Frontal cortex (tissue), 4 donors: ENCODE results near the gene ZNF778. TPM values are rescaled to one million over a fixed set of nuclear protein-coding genes. Genes with fewer than 3 reads are reported as not detected.
"Not testable (repeated sequence)": the region's sequence is repeated elsewhere in the genome, so short reads cannot be mapped to it uniquely, and the experiment has no call there.

Experiments used
- DNase-seq, 2 donors: peaks; one replicate each; pipeline ENCODE4 v3.0.0; 2012; ENCODE audit warnings: low spot score in 2 of 2
- FAIRE-seq: peaks from 2 replicates; lab custom pipeline; 2012; peaks lifted over from hg19 to GRCh38; lab: Jason Lieb, UNC
- total RNA-seq: library from RNA; depleted of rRNA; stranded (reverse); fragments of >200 nt; gene quantifications from one replicate; pipeline ENCODE4 v1.2.3, GENCODE V29; 2014
- donor health status: control.
- donor health status: control.
- donor health status: control.

Gene ZNF778
- total RNA-seq, 1 donor from 2014 or later = 14.7 TPM

DNA sequence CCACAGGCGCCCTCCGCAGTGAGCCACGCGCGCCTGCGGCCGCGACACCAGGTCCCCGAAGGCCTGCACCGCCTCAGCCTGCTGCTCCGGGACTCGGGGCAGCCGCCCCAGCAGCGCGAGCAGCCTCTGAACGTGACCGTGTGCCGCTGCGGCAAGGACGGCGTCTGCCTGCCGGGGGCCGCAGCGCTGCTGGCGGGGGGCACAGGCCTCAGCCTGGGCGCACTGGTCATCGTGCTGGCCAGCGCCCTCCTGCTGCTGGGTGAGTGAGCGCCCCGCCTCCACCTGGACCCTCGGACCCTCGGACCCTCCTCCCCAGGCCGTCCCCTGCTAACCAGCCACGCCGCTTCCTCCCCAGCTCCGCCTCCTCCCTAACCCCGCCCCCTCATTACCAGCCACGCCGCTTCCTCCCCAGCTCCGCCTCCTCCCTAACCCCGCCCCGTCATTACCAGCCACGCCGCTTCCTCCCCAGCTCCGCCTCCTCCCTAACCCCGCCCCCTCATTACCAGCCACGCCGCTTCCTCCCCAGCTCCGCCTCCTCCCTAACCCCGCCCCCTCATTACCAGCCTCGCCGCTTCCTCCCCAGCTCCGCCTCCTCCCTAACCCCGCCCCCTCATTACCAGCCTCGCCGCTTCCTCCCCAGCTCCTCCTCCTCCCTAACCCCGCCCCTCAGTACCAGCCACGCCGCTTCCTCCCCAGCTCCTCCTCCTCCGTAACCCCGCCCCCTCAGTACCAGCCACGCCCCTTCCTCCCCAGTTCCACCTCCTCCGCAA is 25.1 kb upstream of the ZNF778 start:
- DNase-seq, FAIRE-seq: not testable (repeated sequence)

- DNase-seq = no peak
- FAIRE-seq = no peak
Observed at GRCh38 chr16:89192956-89193575, 24.4 kb upstream of the ZNF778 start.

GRCh38 chr16:89193576-89194293 is 23.8 kb upstream of the ZNF778 start:
- no peak for FAIRE-seq
- DNase-seq = no peak

GRCh38 chr16:89194340-89195311 is 22.9 kb upstream of the ZNF778 start:
- no peak for FAIRE-seq
- DNase-seq = no peak

DNA sequence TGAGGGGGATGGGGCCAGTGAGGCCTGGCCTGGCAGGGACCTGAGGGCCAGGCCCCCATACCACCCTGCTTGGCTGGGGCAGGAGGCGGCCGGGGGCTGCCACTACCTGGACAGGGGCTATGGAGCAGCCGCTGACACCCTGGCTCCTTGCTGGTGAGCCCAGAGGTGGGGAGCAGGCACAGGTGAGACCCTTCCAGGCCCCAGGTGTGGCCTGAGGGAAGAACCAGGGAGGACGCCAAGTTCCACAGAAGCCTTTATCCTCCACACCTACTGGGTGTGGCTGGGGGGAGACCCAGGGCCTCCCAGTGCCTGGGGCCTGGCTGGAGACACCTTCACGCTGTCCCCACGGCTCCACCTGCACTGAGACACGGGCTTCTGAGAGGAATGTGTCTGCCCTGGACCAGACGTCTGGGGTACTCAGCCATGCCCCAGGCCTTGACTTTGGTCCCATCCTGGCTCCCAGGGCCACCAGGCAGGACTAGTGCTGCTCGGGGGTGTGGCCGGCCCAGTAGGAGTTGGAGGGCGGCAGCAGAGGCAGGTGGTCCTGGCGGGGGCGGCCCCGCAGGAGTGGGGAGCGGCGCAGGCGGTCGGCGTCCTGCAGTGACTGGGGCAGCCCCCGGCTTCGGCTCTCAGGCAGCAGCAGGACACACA is 21.9 kb upstream of the ZNF778 start:
- DNase-seq (no peak), FAIRE-seq (no peak)

- DNase-seq (no peak), FAIRE-seq (no peak)
Observed at GRCh38 chr16:89197033-89197632, 20.4 kb upstream of the ZNF778 start.

DNA sequence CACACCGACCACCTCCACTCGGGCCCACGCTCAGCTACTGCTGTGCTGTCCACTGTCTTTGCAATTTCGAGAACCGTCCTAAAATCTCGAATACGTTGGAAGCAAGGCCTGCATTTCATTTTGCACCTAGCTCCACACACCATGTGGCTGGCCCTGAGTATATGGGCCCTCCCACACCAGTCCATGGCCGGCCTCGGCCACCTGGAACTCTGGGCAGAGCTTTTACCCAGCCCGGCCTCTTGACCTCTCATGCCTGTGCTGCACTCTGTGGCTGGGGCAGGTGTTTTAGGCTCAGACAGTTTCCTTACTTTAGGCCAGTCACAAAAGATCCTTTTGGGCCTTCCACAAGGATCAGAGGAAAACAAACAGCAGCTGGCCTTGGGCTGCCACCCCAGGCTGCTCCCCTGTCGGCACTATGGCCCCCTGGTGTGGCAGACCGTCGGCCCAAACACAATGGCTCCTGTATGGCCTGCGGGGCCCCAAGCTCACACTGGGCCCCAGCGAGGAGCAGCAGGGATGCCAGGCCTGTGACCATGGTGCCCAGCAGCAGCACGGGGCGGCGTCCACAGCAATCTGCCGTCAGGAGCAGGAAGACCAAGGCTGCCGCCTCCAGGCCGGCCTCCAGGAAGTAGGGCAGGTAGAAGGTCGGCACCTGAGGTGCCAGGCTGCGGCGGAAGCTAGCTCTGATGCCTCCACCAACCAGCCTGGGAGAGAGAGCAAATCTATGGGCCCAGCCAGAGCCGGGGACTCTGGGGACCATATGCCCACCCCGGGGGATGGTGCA is 19.7 kb upstream of the ZNF778 start:
- FAIRE-seq = no peak

GRCh38 chr16:89198417-89199240 is 18.9 kb upstream of the ZNF778 start:
- DNase-seq = no peak
- FAIRE-seq = no peak

More for the DNA sequence above, 19.7 kb upstream of the ZNF778 start:
- DNase-seq = no peak

DNA sequence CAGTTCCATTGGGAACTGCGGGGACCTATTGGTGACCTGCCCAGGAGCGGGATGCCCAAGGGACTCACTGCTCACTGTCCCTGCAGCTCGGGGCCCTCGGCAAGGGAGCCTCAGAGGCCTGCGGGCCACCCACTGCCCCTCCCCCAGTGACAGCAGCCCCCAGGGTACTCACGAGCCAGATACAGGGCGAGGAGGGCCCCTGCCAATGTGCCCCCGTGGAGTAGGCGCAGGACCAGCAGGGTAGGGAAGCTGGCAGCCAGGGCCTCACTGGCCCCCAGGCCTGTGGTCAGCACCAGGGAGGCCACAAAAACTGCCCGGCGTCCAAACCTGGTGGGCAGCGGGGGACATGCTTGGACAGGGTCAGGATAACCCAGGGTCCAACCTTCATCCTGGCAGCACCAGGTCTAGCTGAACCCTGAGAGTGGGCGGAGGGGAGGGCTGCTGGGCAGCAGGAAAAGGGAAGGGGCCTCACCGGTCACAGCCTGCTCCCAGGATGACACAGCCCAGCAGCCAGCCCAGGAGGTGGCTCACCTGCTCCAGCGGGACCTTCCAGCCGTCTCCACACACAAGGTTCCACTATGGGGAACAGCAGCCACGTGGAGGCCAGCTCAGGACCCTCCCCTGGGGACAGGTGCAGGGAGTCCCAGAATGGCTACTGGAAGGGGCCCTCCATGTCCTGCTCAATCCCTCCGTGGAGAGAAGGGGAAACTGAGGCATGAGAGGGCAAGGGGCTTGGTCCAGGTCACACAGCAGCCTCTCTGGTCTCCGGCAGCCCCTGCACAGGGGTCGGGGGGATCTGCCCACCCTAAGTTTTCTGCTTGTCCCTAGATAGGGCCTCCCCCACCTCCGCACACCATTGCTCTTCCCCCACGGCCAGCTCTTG is 18.0 kb upstream of the ZNF778 start:
- DNase-seq = no peak
- no peak for FAIRE-seq

GRCh38 chr16:89200124-89200849 is 17.2 kb upstream of the ZNF778 start, which contains the start of gene SLC22A31:
TSS of gene SLC22A31 (minus strand) at chr16:89200537. CDS start at chr16:89200501, 36 bp downstream.
- FAIRE-seq = no peak
- no peak for DNase-seq

- FAIRE-seq (no peak), DNase-seq (no peak)
Observed at GRCh38 chr16:89200850-89201411, 16.6 kb upstream of the ZNF778 start.

DNA sequence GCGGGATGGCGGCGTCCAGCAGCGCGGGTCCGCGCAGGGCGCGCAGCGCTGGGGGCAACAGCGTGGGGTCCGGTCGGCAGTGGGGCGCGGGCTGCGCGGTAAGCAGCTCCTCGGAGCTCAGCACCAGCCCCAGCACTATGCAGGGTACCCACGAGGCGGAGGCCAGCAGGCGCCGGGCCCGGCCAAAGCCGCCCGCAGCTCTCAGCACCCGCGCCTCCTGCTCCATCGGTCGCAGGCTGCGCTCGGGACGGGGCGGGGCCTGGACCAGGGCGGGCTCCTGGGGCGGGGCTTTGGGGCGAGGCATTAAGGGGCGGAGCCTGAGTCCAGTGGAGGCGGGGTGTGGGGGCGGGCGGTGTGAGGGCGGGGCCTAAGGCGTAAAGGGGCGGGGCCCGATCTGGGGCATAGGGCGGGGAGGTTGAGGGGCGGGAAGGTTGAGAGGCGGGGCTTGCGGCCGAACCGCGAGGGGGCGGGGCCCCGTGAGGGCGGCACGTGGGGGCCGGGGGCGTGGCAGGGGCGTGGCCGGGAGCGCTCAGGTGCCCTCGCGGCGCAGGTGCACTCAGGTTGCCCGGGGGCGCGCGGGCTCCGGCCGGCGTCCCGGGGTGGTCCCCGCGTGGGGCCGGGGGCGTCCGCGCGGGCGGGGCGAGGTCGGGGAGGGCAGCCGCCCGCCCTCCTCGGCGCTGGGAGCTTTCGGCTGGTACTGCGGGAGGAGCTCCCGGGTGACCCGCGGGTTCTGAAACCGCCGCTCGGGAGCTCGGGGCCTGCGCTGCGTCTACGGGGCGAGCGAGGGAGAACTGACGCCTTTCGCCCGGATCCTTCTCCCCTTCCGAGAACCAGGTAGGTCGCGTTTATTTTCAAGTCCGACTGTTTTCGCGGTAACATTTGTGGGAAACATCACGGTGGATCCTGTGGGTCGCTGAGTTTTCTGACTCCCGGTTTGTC is 15.8 kb upstream of the ZNF778 start:
- no peak for FAIRE-seq

DNA sequence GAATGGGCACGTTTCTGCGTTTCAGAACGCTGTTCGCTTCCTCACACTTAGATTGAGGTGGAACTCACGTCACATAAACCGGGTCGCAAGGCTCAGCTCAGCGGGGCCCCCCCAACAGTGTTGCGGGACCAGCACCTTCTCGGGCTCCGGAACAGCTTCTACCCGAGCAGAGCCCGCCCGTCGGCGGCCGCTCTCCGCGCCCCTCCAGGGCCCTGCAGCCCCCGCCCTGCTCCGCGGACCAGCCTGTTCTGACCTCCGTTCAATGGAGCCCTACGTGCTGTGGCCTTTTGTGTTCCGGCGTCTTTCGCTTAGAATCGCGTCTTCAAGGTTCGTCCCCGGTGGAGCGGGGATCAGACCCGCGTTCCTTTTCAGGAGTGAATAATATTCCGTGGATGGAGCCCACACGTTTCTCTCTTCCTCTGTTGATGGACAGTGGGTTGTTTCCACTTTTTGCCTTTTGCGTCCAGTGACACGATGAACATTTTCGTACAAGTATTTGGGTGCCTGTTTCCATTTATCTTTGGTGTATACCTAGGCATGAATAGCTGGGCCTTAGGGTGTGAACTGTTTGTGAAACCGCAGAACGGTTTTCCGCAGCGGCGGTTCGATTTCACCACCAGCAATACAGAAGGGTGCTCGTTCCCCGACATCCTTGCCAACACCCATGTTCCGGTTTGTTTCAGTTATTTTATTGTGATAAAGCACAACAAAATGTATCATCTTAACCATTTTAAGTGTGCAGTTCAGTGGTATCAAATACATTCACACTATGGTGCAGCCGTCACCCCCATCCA is 14.9 kb upstream of the ZNF778 start:
- DNase-seq (no peak), FAIRE-seq (no peak)

More for the DNA sequence above, 15.8 kb upstream of the ZNF778 start:
- peak; percentile 63 to 80 for DNase-seq
